22Rv1 (cell line): ENCODE measurements around the gene HIVEP3.

Experiments
- H3K27ac ChIP-seq: fragments of 450-650 bp; 2 replicates; pipeline ENCODE4 v1.5.1; 2017
- ZFX ChIP-seq: fragments of 450-650 bp; IDR thresholded peaks from 2 replicates; pipeline ENCODE4 v1.6.1; 2017; ENCODE audit warnings: antibody characterized with exemption, borderline replicate concordance
- TF ChIP-seq, protein P1 (sequence below): fragments of 450-650 bp; IDR thresholded peaks from 2 replicates; pipeline ENCODE4 v1.5.1; 2017; ENCODE audit warnings: mild to moderate bottlenecking

Gene HIVEP3

DNA sequence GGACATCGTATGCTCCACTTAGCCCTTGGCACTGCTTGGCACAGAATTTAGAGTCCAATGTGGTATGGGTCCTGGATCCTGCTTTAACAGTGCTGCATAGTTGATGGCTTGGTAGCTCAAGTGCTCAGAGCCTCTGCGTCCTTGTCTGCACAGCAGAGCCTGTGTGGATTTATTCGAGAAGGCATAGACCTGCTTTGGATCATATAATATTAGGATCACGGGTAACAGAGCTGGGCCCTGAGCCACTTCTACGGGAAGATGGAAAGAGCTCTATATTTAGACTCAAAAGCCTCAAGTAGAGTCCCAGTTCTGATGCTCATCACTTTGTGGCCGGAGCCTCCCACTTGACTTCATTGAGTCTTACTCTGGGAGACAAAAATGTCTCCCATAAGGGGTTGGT is 269.9 kb downstream of the HIVEP3 start:
- no peak overlapping the region for H3K27ac ChIP-seq
- TF ChIP-seq, protein P1, sequence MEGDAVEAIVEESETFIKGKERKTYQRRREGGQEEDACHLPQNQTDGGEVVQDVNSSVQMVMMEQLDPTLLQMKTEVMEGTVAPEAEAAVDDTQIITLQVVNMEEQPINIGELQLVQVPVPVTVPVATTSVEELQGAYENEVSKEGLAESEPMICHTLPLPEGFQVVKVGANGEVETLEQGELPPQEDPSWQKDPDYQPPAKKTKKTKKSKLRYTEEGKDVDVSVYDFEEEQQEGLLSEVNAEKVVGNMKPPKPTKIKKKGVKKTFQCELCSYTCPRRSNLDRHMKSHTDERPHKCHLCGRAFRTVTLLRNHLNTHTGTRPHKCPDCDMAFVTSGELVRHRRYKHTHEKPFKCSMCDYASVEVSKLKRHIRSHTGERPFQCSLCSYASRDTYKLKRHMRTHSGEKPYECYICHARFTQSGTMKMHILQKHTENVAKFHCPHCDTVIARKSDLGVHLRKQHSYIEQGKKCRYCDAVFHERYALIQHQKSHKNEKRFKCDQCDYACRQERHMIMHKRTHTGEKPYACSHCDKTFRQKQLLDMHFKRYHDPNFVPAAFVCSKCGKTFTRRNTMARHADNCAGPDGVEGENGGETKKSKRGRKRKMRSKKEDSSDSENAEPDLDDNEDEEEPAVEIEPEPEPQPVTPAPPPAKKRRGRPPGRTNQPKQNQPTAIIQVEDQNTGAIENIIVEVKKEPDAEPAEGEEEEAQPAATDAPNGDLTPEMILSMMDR = no peak
- no peak for TF ChIP-seq ZFX

DNA sequence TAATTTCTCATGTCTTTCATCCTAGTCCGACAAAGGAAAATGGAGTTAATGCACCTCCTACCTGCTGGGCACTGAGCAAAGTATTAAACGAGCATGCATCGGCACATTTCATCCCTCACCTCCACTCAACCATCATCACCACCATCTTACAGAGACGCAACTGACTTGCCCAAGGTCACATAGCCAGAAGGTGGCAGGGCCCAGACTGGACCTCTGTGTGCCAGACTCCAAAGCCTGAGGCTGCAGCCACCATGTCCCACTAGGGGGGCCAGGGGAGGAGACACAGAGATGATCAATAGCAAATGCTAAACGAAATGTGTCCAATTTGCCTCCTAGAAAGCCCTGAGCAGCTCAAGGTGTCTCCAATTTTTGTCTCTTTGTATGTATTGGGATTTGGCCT is 270.5 kb downstream of the HIVEP3 start:
- TF ChIP-seq, protein P1 = no peak
- TF ChIP-seq ZFX = no peak
- no peak overlapping the region for H3K27ac ChIP-seq

DNA sequence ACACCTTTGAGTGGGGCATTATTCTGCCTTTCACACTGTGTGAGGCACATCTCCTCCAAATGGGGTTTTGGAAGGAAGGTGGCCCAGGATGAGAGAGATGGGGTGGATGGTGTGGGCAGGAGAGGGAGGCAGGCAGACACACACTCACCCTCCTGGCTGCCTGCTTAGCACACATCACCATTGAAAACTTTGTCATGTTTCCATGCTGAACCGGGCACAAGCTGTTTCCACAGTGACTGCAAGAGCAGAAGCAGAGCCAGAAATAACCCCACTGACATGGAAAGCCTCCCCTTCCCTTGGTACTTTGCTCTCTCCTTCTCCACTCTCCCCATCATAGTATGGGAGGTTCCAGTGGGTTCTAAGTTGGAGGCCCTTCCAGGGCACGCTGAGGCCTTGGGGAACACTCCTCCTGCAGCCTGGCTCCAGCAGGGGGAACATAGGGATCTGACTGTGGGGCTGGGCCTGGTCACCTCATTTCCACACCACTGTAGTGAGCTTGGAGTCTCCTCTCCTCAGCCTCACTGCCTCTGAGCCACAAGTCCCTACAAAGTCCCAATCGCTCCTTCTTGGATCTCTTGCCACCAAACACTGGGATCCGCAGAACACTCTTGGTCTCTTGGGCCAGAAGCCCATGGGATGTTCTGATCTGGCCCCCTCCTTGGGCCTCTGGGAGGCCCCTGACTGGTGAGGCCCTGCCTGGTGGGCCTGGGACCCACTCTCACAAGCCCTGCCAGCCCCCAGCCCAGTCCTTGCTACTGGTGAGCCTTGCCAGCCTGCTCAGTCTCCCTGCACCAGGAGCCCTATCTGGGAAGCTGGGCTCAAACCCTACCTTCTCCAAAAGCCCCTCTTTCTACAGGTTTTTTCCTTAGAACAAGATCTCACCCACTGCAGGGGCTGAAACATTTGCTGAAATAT is 271.2 kb downstream of the HIVEP3 start:
- no peak overlapping the region for H3K27ac ChIP-seq
- TF ChIP-seq, protein P1 = no peak
- no peak for TF ChIP-seq ZFX

DNA sequence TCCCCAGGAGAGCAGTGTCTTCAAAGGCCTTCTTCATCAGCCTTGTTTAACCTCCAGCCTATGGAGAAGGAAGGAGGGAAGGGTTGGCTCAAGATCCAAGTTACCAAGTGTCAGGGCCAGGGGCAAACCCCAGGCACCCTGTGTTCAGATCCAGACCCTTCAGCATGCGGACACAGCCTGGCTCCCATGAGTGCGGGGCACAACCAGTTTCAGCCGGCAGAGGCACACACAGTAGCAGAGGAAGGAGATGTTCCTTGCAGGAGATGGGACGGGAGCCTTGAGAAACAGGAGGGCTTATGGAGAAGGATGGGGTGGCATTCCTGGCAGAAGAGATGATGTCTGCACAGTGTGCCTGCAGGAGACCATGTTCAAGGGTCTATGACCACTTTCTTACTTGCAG is 272.5 kb downstream of the HIVEP3 start:
- TF ChIP-seq ZFX = no peak
- TF ChIP-seq, protein P1 = no peak

DNA sequence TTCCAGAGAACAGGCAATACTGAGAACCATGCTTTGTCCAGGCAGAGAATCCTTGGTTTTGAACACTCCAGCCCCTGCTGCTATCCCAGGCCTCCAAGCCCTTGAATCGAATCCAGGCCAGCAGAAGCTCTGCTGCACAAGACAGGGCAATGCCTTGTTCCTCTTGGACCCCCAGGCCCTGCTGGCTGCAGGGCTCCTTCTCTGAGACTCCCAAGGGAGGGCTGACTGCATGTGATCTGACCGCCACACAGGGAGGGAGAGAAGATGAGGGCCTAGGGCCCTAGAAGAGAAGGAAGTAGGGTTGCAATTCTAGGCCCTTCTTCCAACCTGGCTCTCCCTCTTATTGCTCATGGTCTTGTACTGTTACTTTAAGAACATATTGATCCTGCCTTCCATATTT is 273.7 kb downstream of the HIVEP3 start:
- no peak overlapping the region for H3K27ac ChIP-seq
- TF ChIP-seq, protein P1 = no peak
- no peak for TF ChIP-seq ZFX

More for the DNA sequence above, 272.5 kb downstream of the HIVEP3 start:
- H3K27ac ChIP-seq = no peak overlapping the region

DNA sequence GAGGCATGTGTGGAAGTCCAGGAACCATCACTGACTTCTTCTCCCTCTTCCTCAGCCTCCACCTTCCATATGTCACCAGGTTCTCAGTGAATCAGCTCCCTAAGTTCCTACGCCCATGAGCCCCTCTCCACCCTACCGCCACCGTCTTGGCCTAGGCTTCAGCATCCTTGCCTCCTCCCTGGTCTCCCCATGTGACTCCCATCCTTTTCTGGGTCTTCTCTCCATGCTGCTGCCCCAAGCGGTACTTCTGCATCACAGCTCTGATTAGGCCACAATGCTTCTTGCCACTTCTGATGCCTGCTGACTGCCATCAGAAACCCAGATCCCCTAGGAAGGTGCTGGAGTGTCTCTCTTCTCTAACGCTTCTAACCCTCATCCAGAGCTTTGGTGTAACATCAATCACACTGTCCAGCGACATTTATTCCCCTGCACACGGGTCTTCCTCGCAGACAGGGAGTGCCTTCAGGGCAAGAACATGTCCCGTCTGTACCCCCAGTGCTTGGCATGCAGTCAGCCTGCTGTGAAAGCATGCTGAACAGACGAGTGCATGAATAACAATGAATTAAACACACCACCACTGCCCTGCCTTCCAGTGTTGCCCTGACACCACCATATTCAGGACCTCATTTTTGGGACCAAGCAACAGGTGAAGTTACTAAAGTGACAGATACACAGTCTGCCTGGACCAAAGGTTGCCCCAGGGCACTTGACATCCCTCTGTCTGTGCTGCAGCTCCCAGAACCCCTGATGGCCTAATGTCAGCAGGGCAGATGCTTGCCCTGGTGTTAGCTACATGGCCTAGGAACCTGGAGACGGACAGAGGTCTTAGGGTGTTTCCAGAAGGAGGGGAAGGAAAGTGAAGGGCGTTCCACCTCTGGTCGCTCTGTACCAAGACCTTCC is 275.6 kb downstream of the HIVEP3 start:
- no peak overlapping the region for H3K27ac ChIP-seq
- TF ChIP-seq, protein P1 = no peak
- no peak for TF ChIP-seq ZFX
